GM12873 (cell line): ENCODE results near the gene ADNP.

ENCODE experiments used
- CTCF ChIP-seq: IDR thresholded peaks from 2 replicates; pipeline ENCODE4 v1.5.1; 2012; ENCODE audit warnings: low read depth, mild to moderate bottlenecking, moderate library complexity, low read length, control low read depth; ENCODE audit not compliant: insufficient read depth; ENCODE audit errors: missing control alignments

The ADNP gene

GRCh38 chr20:50931306-50932015 is at the start of gene ADNP:
TSS of gene ADNP (minus strand) at chr20:50931437. CDS start at chr20:50903996, 27,441 bp downstream.
- peak; percentile 63 for TF ChIP-seq CTCF

- TF ChIP-seq CTCF = no peak
These were observed 48.9 kb upstream of the ADNP start for GRCh38 chr20:50980071-50980681.

GRCh38 chr20:50977066-50978021 is 46.1 kb upstream of the ADNP start:
- no peak for TF ChIP-seq CTCF

GRCh38 chr20:50975701-50976330 is 44.6 kb upstream of the ADNP start:
- TF ChIP-seq CTCF = no peak

DNA sequence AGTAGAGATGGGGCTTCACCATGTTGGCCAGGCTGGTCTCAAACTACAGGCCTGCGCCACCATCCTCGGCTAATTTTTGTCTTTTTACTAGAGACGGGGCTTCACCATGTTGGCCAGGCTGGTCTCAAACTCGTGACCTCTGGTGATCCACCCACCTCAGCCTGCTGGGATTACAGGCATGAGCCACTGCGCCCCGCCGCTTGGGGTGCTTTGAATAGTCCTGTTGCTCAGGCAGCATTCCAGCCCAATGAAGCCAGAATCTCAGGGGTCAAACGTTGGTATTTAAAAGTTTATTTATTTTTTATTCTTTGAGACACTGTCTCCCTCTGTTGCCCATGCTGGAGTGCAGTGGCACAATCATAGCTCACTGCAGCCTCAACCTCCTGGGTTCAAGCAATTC is 38.7 kb upstream of the ADNP start:
- no peak for TF ChIP-seq CTCF

GRCh38 chr20:50969435-50969834 is 38.2 kb upstream of the ADNP start:
- TF ChIP-seq CTCF = no peak
